GM12892 (cell line): ENCODE data around the gene C1S.

Source experiments
- POLR2A ChIP-seq: IDR thresholded peaks from 2 replicates; pipeline ENCODE4 v1.6.1; 2011; ENCODE audit warnings: low read depth, low read length, control low read depth
- POLR2AphosphoS5 ChIP-seq: IDR thresholded peaks from 2 replicates; pipeline ENCODE4 v1.6.1; 2011; ENCODE audit warnings: low read depth, low read length, control low read depth

DNA sequence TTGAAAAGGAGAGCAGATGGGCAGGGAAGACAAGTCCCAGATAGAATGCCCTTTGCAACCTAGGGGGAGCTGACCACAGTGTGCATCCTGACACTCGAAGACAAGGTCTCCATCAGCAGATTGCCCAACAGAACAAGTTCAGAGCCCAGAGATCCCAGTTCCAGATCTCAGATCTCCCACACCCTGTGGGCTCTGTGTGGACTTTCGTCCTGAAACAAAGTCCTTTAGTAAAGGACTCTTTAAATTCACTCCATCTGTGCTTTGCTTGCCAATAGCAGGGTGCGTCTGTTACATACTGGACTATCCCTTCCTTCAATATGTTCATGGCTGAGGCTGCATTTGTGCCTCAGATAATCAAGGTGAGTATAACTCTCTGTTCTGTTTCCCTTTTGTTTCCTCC lies 57.2 kb downstream of the C1S start:
- TF ChIP-seq POLR2A (no peak), POLR2AphosphoS5 (no peak)
